GM11168 (cell line): ENCODE measurements around the gene TSPO.
"Not testable (repeated sequence)": the region's sequence is repeated elsewhere in the genome, so short reads cannot be mapped to it uniquely, and the experiment has no call there.

Experiments
- in situ Hi-C: fragments of 300-500 bp; cut with MboI; formaldehyde crosslinking; loops from one replicate; pipeline ENCODE4 v1.12.0; 2022; ENCODE audit warnings: low sequenced_read_pairs; ENCODE audit not compliant: unreplicated experiment

Gene TSPO

DNA sequence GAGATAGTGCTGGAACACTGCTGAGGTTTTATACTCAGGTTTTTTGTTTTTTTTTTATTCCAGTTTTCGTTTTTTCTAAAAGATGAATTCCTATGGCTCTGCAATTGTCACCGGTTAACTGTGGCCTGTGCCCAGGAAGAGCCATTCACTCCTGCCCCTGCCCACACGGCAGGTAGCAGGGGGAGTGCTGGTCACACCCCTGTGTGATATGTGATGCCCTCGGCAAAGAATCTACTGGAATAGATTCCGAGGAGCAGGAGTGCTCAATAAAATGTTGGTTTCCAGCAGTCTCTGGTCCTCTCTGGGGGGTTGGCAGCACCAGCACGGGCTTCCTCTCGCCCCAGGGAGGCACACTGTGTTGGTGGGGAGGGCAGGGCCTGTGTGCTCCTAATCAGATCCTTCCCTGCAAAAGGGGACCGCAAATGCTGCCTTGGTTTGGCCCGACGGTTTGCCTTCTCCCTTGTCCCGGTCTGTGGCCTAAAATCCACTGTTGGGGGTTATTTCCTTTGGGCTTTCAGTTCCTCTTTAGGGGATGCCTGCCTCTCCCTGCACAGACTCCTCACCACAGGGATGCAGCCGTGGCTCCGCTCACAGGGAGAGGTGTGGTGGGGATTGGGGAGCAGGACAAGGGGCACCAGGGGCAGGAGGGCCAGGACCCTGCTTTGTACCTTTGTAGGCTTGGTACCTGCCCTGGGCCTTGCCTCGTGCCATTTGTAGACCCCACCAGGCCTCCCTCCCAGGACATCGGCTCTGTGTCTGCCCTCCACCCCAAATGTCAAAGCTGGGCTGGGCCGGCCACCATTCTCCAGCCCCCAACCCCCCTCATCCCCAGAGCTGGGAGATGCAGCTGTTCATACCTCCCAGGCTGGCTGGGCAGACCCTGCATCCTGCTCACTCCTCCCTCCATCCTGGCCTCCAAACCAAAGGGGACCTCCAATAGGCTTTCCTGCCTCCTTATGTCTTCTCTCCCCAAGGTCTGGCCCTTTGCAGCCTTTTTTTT, 21.6 kb upstream of the TSPO start:
- in situ Hi-C loops: no loop called here

- in situ Hi-C loops: no loop called here
These were observed 19.4 kb upstream of the TSPO start for GRCh38 chr22:43131773-43132501.

- in situ Hi-C loops: no loop called here
These were observed 18.0 kb upstream of the TSPO start for GRCh38 chr22:43133401-43133800.

- in situ Hi-C loops: no loop called here
These were observed 16.8 kb upstream of the TSPO start for GRCh38 chr22:43134553-43134952.

- in situ Hi-C loops: no loop called here
These were observed 15.8 kb upstream of the TSPO start for GRCh38 chr22:43135565-43135964.

- in situ Hi-C loops: no loop called here
These were observed 15.1 kb upstream of the TSPO start for GRCh38 chr22:43136255-43136654.

DNA sequence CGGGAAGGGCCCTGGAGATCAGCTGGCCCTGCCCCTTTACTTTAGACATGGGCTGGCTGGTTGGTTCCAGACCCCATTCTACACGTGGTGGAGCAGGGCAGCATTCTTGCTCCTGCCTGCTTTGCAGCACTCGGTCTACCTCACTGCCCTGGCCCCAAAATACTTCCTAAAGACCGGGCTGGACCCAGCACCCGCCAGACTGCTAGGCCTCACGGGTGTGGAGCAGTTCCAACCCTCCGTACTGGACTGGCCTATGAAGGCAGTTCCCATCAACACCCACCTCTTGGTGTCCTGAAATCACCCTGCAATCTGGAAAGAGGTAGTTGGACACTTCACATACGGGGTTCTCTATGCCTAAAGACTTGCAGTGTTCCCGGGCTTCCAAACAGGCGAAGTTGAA, 14.6 kb upstream of the TSPO start:
- in situ Hi-C loops: no loop called here

- in situ Hi-C loops: no loop called here
These were observed 8.3 kb upstream of the TSPO start, which contains the start of gene MCAT for GRCh38 chr22:43142880-43143562. TSS of gene MCAT (minus strand) at chr22:43143398. CDS start at chr22:43143348, 50 bp downstream.

DNA sequence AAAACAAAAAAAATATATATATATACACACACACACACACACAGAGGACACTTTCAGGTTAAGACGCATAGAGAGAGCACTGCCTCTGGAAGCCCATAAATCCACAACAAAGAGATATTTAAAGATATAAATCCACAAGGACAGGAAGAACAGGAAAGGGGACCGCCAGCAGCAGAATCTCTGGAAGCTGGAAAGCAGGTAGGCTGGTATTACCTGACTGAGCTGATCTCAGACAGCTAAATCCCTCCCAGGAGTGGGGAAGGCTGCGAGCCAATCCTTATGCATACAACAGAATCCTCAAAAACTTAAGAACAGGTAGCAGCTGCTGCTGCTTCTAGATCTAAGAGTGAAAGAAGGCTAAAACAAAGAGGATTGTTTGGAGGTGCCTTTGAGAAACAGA, 6.4 kb upstream of the TSPO start:
- in situ Hi-C loops: no loop called here

DNA sequence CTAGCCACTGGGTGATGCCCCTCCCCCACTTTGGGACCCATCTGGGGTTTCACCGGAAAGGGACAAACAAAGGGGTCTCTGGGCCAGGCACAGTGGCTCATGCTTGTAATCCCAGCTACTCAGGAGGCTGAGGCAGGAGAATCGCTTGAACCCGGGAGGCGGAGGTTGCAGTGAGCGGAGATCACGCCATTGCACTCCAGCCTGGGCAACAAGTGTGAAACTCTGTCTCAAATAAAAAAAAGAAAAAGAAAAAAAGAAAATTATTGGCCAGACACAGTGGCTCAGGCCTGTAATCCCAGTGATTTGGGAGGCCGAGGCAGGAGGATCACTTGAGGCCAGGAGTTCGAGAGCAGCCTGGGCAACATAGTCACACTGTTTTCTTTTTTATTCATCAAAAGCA, 6.0 kb upstream of the TSPO start:
- in situ Hi-C loops: not testable (repeated sequence)

GRCh38 chr22:43146332-43146731, 5.0 kb upstream of the TSPO start:
- in situ Hi-C loops: not testable (repeated sequence)

GRCh38 chr22:43147821-43148220, 3.5 kb upstream of the TSPO start:
- in situ Hi-C loops: no loop called here

DNA sequence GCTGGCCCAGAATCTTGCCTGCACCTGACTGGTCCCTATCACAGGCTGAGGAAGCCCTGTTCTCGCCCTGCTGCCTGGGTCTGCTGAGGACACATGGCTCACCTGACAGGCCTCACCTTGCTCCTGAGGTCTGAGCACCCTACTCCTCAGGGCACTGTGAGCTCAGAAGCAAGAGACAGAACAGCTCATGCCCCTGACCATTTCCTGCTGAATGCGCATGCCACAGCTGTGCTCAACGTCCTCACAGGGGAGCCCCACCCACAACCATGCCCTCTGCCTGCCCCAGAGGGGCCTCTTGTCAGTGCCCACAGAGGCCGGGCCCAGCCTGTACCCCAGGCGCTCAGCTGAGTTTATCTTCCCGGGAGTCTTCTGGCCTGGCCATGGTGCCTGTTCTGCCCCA, 2.8 kb upstream of the TSPO start:
- in situ Hi-C loops: no loop called here

DNA sequence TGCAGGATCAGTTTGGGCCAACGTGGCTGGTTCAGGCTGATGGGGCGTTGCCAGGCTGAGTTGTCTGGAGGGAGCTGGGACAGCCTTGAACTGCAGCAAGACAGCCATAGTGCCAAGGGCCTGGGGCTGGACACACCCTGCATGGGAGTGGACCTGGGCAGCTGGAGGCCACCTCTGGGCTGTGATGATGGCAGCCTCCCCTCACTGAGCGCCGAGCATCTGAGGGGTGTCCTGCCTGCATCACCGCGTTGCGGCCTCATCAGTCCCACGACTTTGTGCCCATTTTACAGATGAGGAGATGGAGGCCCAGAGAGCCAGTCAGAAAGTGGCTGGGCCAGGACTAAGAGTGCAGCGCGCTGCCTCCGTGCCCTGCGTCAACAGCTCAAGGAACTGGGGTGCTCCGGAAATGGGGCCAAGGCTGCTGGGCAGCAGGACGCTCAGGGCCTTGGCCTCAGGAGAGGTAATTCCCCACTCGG, 590 bp upstream of the TSPO start:
- in situ Hi-C loops: no loop called here

GRCh38 chr22:43152003-43152356, 621 bp downstream of the TSPO start:
- in situ Hi-C loops: no loop called here

DNA sequence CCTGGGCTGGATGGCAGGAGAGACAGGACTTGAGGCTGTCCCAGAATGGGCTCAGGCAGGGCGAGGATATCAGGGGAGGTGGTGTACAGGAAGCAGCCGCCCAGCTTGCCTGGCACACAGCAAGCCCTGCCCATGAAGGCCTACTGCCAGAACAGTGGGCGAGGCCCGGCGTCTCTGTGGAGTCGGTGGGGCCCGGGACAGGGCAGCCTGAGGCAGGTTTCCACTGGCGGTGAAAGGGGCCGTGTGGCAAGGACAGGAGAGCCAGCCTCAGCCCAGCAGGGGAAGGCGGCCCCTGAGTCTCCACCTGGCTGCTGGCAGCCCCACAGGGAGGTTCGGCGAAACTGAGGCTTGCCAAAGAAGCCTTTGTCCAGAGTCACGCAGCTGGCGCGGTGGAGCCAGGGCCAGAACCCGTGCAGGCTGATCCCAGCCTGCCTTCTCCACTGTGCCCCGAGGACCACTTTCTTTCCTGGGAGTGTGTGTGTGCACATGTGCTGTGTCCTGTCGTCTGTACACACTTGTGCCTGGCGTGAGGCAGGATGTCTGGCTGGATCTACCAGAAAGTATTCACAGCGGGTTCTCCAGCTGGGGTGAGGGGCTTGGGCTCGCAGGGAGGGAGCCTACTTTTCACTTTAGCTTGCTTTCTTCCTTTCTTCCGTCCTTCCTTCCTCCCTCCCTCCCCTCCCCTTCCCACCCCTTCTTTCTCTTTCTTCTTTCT, 1.2 kb downstream of the TSPO start:
- in situ Hi-C loops: no loop called here

DNA sequence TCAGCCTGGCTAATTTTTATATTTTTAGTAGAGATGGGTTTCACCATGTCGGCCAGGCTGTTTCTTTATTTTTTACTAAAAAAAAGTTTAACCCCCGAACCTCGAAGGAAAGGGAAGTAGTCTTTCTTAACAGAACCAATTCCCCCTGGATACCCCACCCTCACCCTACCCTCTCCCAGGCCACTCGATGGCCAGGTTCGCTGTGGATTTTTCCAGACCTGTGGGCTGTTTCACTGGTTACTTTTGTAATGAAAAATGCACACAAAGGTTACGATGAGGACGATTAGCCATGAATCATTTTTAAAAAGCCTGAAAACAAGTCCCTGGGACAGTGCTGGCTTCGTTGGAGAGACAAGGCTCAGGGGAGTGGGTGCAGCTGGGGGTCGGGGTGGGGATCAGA, 2.5 kb downstream of the TSPO start:
- in situ Hi-C loops: no loop called here

- in situ Hi-C loops: no loop called here
These were observed 3.7 kb downstream of the TSPO start for GRCh38 chr22:43154887-43155536.

GRCh38 chr22:43155789-43156188, 4.4 kb downstream of the TSPO start:
- in situ Hi-C loops: no loop called here

DNA sequence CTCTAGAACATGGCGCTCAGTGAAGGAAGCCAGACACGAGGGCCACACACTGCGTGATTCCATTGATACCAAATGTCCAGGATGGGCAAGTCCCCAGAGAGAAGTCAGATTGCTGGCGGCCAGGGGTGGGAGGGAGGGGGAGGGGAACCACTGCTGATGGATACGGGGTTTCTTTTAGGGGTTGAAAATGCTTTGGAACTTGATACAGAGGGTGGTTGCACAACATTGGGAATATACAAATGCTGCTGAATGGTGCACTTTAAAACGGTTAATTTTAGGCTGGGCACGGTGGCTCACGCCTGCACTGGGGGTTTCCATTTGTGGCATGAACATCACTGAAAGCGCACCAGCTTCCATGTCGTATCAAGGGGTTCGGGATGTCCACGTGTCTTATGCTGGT, 5.1 kb downstream of the TSPO start:
- in situ Hi-C loops: no loop called here
